IMR-90 (cell line): Measurements from ENCODE around the gene KCNJ4.

Experiments
- BHLHE40 ChIP-seq: fragments of 150-350 bp; IDR thresholded peaks from 2 replicates; pipeline ENCODE4 v1.6.1; 2016; ENCODE audit warnings: mild to moderate bottlenecking, low read depth, low read length
- CHD1 ChIP-seq: IDR thresholded peaks from 2 replicates; pipeline ENCODE4 v1.6.1; 2012; ENCODE audit warnings: low read depth, low read length, improper control_type of control experiment
- CTCF ChIP-seq: conservative IDR thresholded peaks from 2 replicates; pipeline ENCODE4 v1.5.1; 2012; ENCODE audit warnings: mild to moderate bottlenecking, low read depth, low read length, improper control_type of control experiment
- MAFK ChIP-seq: IDR thresholded peaks from 2 replicates; pipeline ENCODE4 v1.6.1; 2012; ENCODE audit warnings: low read depth, low read length, improper control_type of control experiment
- MXI1 ChIP-seq: IDR thresholded peaks from 2 replicates; pipeline ENCODE4 v1.6.1; 2012; ENCODE audit warnings: low read depth, mild to moderate bottlenecking, low read length, moderate library complexity, borderline replicate concordance
- POLR2A ChIP-seq: IDR thresholded peaks from 2 replicates; pipeline ENCODE4 v1.6.1; 2012; ENCODE audit warnings: mild to moderate bottlenecking, low read depth, low read length
- SMC3 ChIP-seq: fragments of 150-350 bp; IDR thresholded peaks from 2 replicates; pipeline ENCODE4 v1.6.1; 2016; ENCODE audit warnings: low read depth, mild to moderate bottlenecking, antibody characterized with exemption, low read length, moderate library complexity
- USF2 ChIP-seq: fragments of 150-350 bp; IDR thresholded peaks from 2 replicates; pipeline ENCODE4 v1.6.1; 2017; ENCODE audit warnings: mild to moderate bottlenecking, antibody characterized with exemption, low read length, low read depth

- no peak for TF ChIP-seq POLR2A
- no peak for TF ChIP-seq CTCF
- TF ChIP-seq BHLHE40, result no peak
- no peak for TF ChIP-seq SMC3
- no peak for TF ChIP-seq MXI1
- TF ChIP-seq CHD1, result no peak
- TF ChIP-seq USF2, result no peak
- TF ChIP-seq MAFK, result no peak
These were observed 18.2 kb downstream of the KCNJ4 start for GRCh38 chr22:38436629-38437395.
